SK-N-SH treated with all-trans-retinoic acid at 6 μM for 48 hours (cell line): ENCODE results near the gene PTPN1.

Experiments
- ATAC-seq: fragments of 200-7000 bp; cut with Tn5 transposase; 3 replicates; pipeline ENCODE4 v1.9.1; 2020; ENCODE audit warnings: mild to moderate bottlenecking, moderate library complexity
- ARNTL ChIP-seq: fragments of 450-650 bp; formaldehyde crosslinking; IDR thresholded peaks from 2 replicates; pipeline ENCODE4 v1.5.0; 2020; ENCODE audit warnings: low read depth, mild to moderate bottlenecking, moderate library complexity, borderline replicate concordance
- CREB5 ChIP-seq: fragments of 250-450 bp; sonication (Bioruptor Pico); IDR thresholded peaks from 2 replicates; pipeline ENCODE4 v1.5.1; 2020; ENCODE audit warnings: low read depth, mild to moderate bottlenecking, moderate library complexity
- CSDC2 ChIP-seq: fragments of 250-450 bp; sonication (Bioruptor Pico); IDR thresholded peaks from 2 replicates; pipeline ENCODE4 v1.5.0; 2020; ENCODE audit warnings: mild to moderate bottlenecking, moderate library complexity
- CSRNP3 ChIP-seq: fragments of 250-450 bp; sonication (Bioruptor Pico); IDR thresholded peaks from 2 replicates; pipeline ENCODE4 v1.5.1; 2021; ENCODE audit warnings: mild to moderate bottlenecking, moderate library complexity
- ESRRG ChIP-seq: fragments of 250-450 bp; sonication (Bioruptor Pico); IDR thresholded peaks from 2 replicates; pipeline ENCODE4 v1.6.1; 2021; ENCODE audit warnings: mild to moderate bottlenecking
- GLIS3 ChIP-seq: fragments of 250-450 bp; sonication (Bioruptor Pico); IDR thresholded peaks from 2 replicates; pipeline ENCODE4 v1.5.0; 2020; ENCODE audit warnings: mild to moderate bottlenecking, moderate library complexity
- ISL1 ChIP-seq: fragments of 250-450 bp; sonication (Bioruptor Pico); IDR thresholded peaks from 2 replicates; pipeline ENCODE4 v2.1.2; 2022; ENCODE audit warnings: mild to moderate bottlenecking, moderate library complexity
- OSR1 ChIP-seq: fragments of 250-450 bp; sonication (Bioruptor Pico); IDR thresholded peaks from 2 replicates; pipeline ENCODE4 v1.8.0; 2022; ENCODE audit warnings: moderate library complexity, mild to moderate bottlenecking, inconsistent platforms
- PATZ1 ChIP-seq: fragments of 250-450 bp; sonication (Bioruptor Pico); IDR thresholded peaks from 2 replicates; pipeline ENCODE4 v1.8.0; 2020; ENCODE audit warnings: mild to moderate bottlenecking, moderate library complexity, borderline replicate concordance
- POU6F1 ChIP-seq: fragments of 250-450 bp; sonication (Bioruptor Pico); IDR thresholded peaks from 2 replicates; pipeline ENCODE4 v1.8.0; 2021; ENCODE audit warnings: low read depth, mild to moderate bottlenecking, moderate library complexity, borderline replicate concordance
- PPARA ChIP-seq: fragments of 250-450 bp; sonication (Bioruptor Pico); IDR thresholded peaks from 2 replicates; pipeline ENCODE4 v1.5.0; 2020; ENCODE audit warnings: mild to moderate bottlenecking, borderline replicate concordance
- RARB ChIP-seq: fragments of 250-450 bp; sonication (Bioruptor Pico); IDR thresholded peaks from 2 replicates; pipeline ENCODE4 v1.8.0; 2021; ENCODE audit warnings: mild to moderate bottlenecking, moderate library complexity
- SNAI2 ChIP-seq: fragments of 250-450 bp; sonication (Bioruptor Pico); IDR thresholded peaks from 2 replicates; pipeline ENCODE4 v1.5.0; 2020; ENCODE audit warnings: mild to moderate bottlenecking, moderate library complexity
- TCF4 ChIP-seq: fragments of 250-450 bp; sonication (Bioruptor Pico); IDR thresholded peaks from 2 replicates; pipeline ENCODE4 v1.8.0; 2021; ENCODE audit warnings: mild to moderate bottlenecking, moderate library complexity, borderline replicate concordance
- TOX ChIP-seq: fragments of 250-450 bp; sonication (Bioruptor Pico); IDR thresholded peaks from 2 replicates; pipeline ENCODE4 v1.8.0; 2021; ENCODE audit warnings: mild to moderate bottlenecking, moderate library complexity, borderline replicate concordance
- TSHZ2 ChIP-seq: fragments of 250-450 bp; sonication (Bioruptor Pico); IDR thresholded peaks from 2 replicates; pipeline ENCODE4 v1.5.0; 2020; ENCODE audit warnings: mild to moderate bottlenecking, moderate library complexity
- ZC3H10 ChIP-seq: fragments of 250-450 bp; sonication (Bioruptor Pico); IDR thresholded peaks from 2 replicates; pipeline ENCODE4 v1.5.1; 2021; ENCODE audit warnings: mild to moderate bottlenecking, moderate library complexity
- ZFP3 ChIP-seq: fragments of 250-450 bp; sonication (Bioruptor Pico); IDR thresholded peaks from 2 replicates; pipeline ENCODE4 v1.5.0; 2020; ENCODE audit warnings: mild to moderate bottlenecking, moderate library complexity
- ZFP30 ChIP-seq: fragments of 450-650 bp; formaldehyde crosslinking; IDR thresholded peaks from 2 replicates; pipeline ENCODE4 v1.5.0; 2022; ENCODE audit warnings: mild to moderate bottlenecking, moderate library complexity
- ZNF565 ChIP-seq: fragments of 450-650 bp; formaldehyde crosslinking; conservative IDR thresholded peaks from 2 replicates; pipeline ENCODE4 v1.5.0; 2020; ENCODE audit warnings: low read depth, mild to moderate bottlenecking, moderate library complexity
- ZNF70 ChIP-seq: fragments of 450-650 bp; formaldehyde crosslinking; IDR thresholded peaks from 2 replicates; pipeline ENCODE4 v1.5.0; 2020; ENCODE audit warnings: mild to moderate bottlenecking, moderate library complexity
- ZNF8 ChIP-seq: fragments of 450-650 bp; formaldehyde crosslinking; IDR thresholded peaks from 2 replicates; pipeline ENCODE4 v1.5.0; 2020; ENCODE audit warnings: mild to moderate bottlenecking, moderate library complexity

The PTPN1 gene

GRCh38 chr20:50543326-50543725, 33.1 kb downstream of the PTPN1 start:
- TF ChIP-seq ZFP3 (CRISPR knock-in tag) (no peak), POU6F1 (no peak), TOX (CRISPR knock-in tag) (no peak), ZFP30 (CRISPR knock-in tag) (no peak), TCF4 (CRISPR knock-in tag) (no peak), RARB (CRISPR knock-in tag) (no peak), CSDC2 (no peak), ESRRG (CRISPR knock-in tag) (no peak), ARNTL (CRISPR knock-in tag) (no peak), ZNF8 (CRISPR knock-in tag) (no peak), SNAI2 (CRISPR knock-in tag) (no peak), CREB5 (CRISPR knock-in tag) (no peak), ISL1 (CRISPR knock-in tag) (no peak), PPARA (CRISPR knock-in tag) (no peak), ZNF565 (CRISPR knock-in tag) (no peak)
- ATAC-seq = no peak

- ATAC-seq = no peak
- TF ChIP-seq ARNTL (CRISPR knock-in tag) (no peak), GLIS3 (CRISPR knock-in tag) (no peak), CREB5 (CRISPR knock-in tag) (no peak), ISL1 (CRISPR knock-in tag) (no peak), ZNF70 (CRISPR knock-in tag) (no peak), ZFP3 (CRISPR knock-in tag) (no peak), TSHZ2 (CRISPR knock-in tag) (no peak), CSRNP3 (CRISPR knock-in tag) (no peak), CSDC2 (no peak), ESRRG (CRISPR knock-in tag) (no peak), TOX (CRISPR knock-in tag) (no peak), POU6F1 (no peak)
These were observed 34.9 kb downstream of the PTPN1 start for GRCh38 chr20:50545126-50545525.

GRCh38 chr20:50546729-50547314, 36.6 kb downstream of the PTPN1 start:
- no peak for ATAC-seq
- TF ChIP-seq OSR1 (no peak), ZNF70 (CRISPR knock-in tag) (no peak), PATZ1 (no peak), TSHZ2 (CRISPR knock-in tag) (no peak), ISL1 (CRISPR knock-in tag) (no peak), ZC3H10 (no peak), GLIS3 (CRISPR knock-in tag) (no peak)
